ENCODE measurements around the gene ADGRA3.

- TF ChIP-seq, protein P1, sequence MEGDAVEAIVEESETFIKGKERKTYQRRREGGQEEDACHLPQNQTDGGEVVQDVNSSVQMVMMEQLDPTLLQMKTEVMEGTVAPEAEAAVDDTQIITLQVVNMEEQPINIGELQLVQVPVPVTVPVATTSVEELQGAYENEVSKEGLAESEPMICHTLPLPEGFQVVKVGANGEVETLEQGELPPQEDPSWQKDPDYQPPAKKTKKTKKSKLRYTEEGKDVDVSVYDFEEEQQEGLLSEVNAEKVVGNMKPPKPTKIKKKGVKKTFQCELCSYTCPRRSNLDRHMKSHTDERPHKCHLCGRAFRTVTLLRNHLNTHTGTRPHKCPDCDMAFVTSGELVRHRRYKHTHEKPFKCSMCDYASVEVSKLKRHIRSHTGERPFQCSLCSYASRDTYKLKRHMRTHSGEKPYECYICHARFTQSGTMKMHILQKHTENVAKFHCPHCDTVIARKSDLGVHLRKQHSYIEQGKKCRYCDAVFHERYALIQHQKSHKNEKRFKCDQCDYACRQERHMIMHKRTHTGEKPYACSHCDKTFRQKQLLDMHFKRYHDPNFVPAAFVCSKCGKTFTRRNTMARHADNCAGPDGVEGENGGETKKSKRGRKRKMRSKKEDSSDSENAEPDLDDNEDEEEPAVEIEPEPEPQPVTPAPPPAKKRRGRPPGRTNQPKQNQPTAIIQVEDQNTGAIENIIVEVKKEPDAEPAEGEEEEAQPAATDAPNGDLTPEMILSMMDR (IDR thresholded peaks at IDR 0.05; ENCODE audit: insufficient read depth, low read length, poor library complexity, severe bottlenecking) = no peak
- no peak for TF ChIP-seq EZH2phosphoT487 (conservative IDR thresholded peaks at IDR 0.05; ENCODE audit: low read length)
Observed at GRCh38 chr4:22456291-22456690, 59.6 kb downstream of the ADGRA3 start.

All from SU-DHL-6 (cell line).